B cell (primary cell): ENCODE measurements around the gene GATA6. TPM values are rescaled to one million over a fixed set of nuclear protein-coding genes. Genes with fewer than 3 reads are reported as not detected.

ENCODE experiments used
- ATAC-seq: fragments of 200-7000 bp; cut with Tn5 transposase; one replicate; pipeline ENCODE4 v1.10.0; 2021; ENCODE audit warnings: low read depth, mild to moderate bottlenecking, moderate number of reproducible peaks, moderate library complexity
- CTCF ChIA-PET: fragments of 350-600 bp; sonication (Branson Sonifier 250); formaldehyde crosslinking; loops from one replicate; lab custom pipeline; 2021; ENCODE audit warnings: antibody characterized with exemption, inconsistent platforms; lab: Charles Lee
- POLR2A ChIA-PET: fragments of 350-600 bp; sonication (Branson Sonifier 250); formaldehyde crosslinking; loops from one replicate; lab custom pipeline; 2021; ENCODE audit warnings: antibody characterized with exemption; lab: Charles Lee
- DNase-seq: peaks from one replicate; pipeline ENCODE4 v3.0.0; 2013
- H2AFZ ChIP-seq: 2 replicates; pipeline ENCODE4 v1.6.1; 2012; ENCODE audit warnings: mild to moderate bottlenecking, low read depth, low read length; ENCODE audit not compliant: insufficient read depth, poor library complexity, severe bottlenecking
- H3K27ac ChIP-seq, 2 donors: 1 replicate in 1 of 2; 2 replicates in 1 of 2; pipeline ENCODE4 v1.5.1; 2012 to 2013; ENCODE audit warnings: low read length in 2 of 2, mild to moderate bottlenecking in 2 of 2, moderate library complexity in 1 of 2
- H3K27me3 ChIP-seq, 4 experiments: fragments of 200-600 bp in 1 of 4; sonication (generic) in 1 of 4; replicated peaks in 1 of 4; 1 replicate in 2 of 4; 2 replicates in 2 of 4; pipeline versions ENCODE4 v1.6.1 to v1.7.0; 2013 to 2016; ENCODE audit warnings: low read length in 3 of 4, mild to moderate bottlenecking in 2 of 4, mixed read lengths in 1 of 4, moderate library complexity in 1 of 4; ENCODE audit not compliant: insufficient read depth in 4 of 4, control insufficient read depth in 3 of 4; ENCODE audit errors: control extremely low read depth in 1 of 4
- H3K36me3 ChIP-seq, 2 experiments: replicated peaks in 1 of 2; 1 replicate in 1 of 2; 2 replicates in 1 of 2; pipeline versions ENCODE4 v1.6.1 to v1.7.1; 2013; ENCODE audit warnings: low read length in 1 of 2; ENCODE audit not compliant: insufficient read depth in 2 of 2, control insufficient read depth in 1 of 2; ENCODE audit errors: control extremely low read depth in 1 of 2, extremely low read depth in 1 of 2
- H3K4me1 ChIP-seq, 2 donors: fragments of 200-600 bp in 1 of 2; sonication (generic) in 1 of 2; 1 replicate in 1 of 2; 2 replicates in 1 of 2; pipeline versions ENCODE4 v1.5.1 to v1.6.1; 2013 to 2017; ENCODE audit warnings: low read length in 2 of 2; ENCODE audit not compliant: control insufficient read depth in 2 of 2, insufficient read depth in 2 of 2
- H3K4me2 ChIP-seq: replicated peaks from 2 replicates; pipeline ENCODE3; 2012; ENCODE audit warnings: mild to moderate bottlenecking, low read depth, low read length; ENCODE audit not compliant: poor library complexity, severe bottlenecking
- H3K4me3 ChIP-seq, 5 experiments: fragments of 200-600 bp in 1 of 5; sonication (generic) in 1 of 5; 1 replicate in 3 of 5; 2 replicates in 2 of 5; pipeline versions ENCODE4 v1.5.1 to v1.7.0; 2011 to 2016; ENCODE audit warnings: low read length in 4 of 5, mild to moderate bottlenecking in 4 of 5, low read depth in 2 of 5, control low read depth in 1 of 5, moderate library complexity in 1 of 5; ENCODE audit not compliant: insufficient read depth in 1 of 5; ENCODE audit errors: control extremely low read depth in 1 of 5, extremely low read depth in 1 of 5
- H3K79me2 ChIP-seq: fragments of 200-600 bp; sonication (generic); one replicate; pipeline ENCODE4 v1.6.0; 2016; ENCODE audit warnings: low read length; ENCODE audit not compliant: control insufficient read depth, insufficient read depth
- H3K9ac ChIP-seq: fragments of 200-600 bp; sonication (generic); 2 replicates; pipeline ENCODE4 v1.6.1; 2017; ENCODE audit warnings: mild to moderate bottlenecking, low read length, moderate library complexity
- H3K9me3 ChIP-seq, 3 donors: one replicate each; pipeline versions ENCODE4 v1.6.1 to v1.7.1; 2013; ENCODE audit warnings: low read length in 2 of 3; ENCODE audit not compliant: control insufficient read depth in 2 of 3, insufficient read depth in 1 of 3; ENCODE audit errors: control extremely low read depth in 1 of 3
- H4K20me1 ChIP-seq: 2 replicates; pipeline ENCODE4 v1.6.0; 2012; ENCODE audit warnings: mild to moderate bottlenecking, low read length; ENCODE audit not compliant: insufficient read depth, control insufficient read depth, poor library complexity, severe bottlenecking
- H3K27ac Mint-ChIP-seq: one replicate; pipeline ENCODE4 v1.8.0; 2021; ENCODE audit warnings: mixed read lengths
- H3K27me3 Mint-ChIP-seq: one replicate; pipeline ENCODE4 v1.8.0; 2021; ENCODE audit warnings: mixed read lengths
- H3K4me1 Mint-ChIP-seq: one replicate; pipeline ENCODE4 v1.8.0; 2021; ENCODE audit warnings: mixed read lengths
- H3K4me3 Mint-ChIP-seq: one replicate; pipeline ENCODE4 v1.8.0; 2021; ENCODE audit warnings: mixed read lengths
- H3K9me3 Mint-ChIP-seq: one replicate; pipeline ENCODE4 v1.8.0; 2022; ENCODE audit warnings: mixed read lengths; ENCODE audit not compliant: insufficient read depth
- EZH2 ChIP-seq: IDR thresholded peaks from 2 replicates; pipeline ENCODE4 v1.6.1; 2012; ENCODE audit warnings: borderline replicate concordance, low read depth, mild to moderate bottlenecking, moderate library complexity, low read length; ENCODE audit not compliant: insufficient read depth, poor library complexity, severe bottlenecking
- WGBS: methylation state at CpG from one replicate; pipeline ENCODE4 v1.1.5; 2013; ENCODE audit warnings: missing lambda C conversion rate; ENCODE audit not compliant: insufficient coverage; 5-methylcytosine and 5-hydroxymethylcytosine counted together
- intact Hi-C: fragments of 100-400 bp; cut with micrococcal nuclease; formaldehyde crosslinking; loops from one replicate; pipeline ENCODE4 v1.10.0; 2022
- polyA plus RNA-seq: library from polyadenylated mRNA; depleted of rRNA; stranded (reverse); fragments of >200 nt; gene quantifications from 2 replicates; pipeline ENCODE4 v1.2.3, GENCODE V29; 2012
- total RNA-seq, 2 donors: library from RNA; stranded (reverse); fragments of 120-200 nt in 1 of 2; gene quantifications; 1 replicate in 1 of 2; 2 replicates in 1 of 2; pipeline versions ENCODE4 v1.2.3 to v1.2.4, GENCODE V29; 2013 to 2022
- TF ChIP-seq, protein P1 (sequence below): fragments of 200-600 bp; IDR thresholded peaks from one replicate; pipeline ENCODE4 v1.8.0; 2022; ENCODE audit warnings: antibody characterized with exemption, mild to moderate bottlenecking

The GATA6 gene
- total and polyA plus RNA-seq, 2 donors (not counting 1 experiment from before 2014, with no cell fraction given) = not detected

DNA sequence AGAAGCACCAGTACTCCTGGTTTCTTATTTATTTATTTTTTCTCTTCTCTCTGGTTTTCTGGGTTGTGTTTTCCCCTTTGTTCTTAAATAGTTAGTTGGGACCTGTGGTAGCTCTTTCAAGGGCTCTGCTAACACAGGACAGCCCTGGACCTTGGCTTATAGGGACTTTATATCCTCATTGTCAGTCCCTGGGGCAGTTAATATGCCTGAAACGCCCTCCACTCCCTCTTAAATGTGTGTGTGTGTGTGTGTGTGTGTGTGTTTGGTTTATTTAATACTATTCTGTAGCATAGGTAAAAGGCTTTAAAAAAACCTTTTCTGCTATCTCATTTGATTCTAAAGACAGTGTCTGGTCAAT, 54.6 kb downstream of the GATA6 start:
- H3K9ac ChIP-seq = no peak overlapping the region
- H3K9me3 ChIP-seq = peaks cover 0 to 4% (median 0%) of the 10 kb centered on the region in 3 donors
- intact Hi-C loops = no loop called here
- H3K36me3 ChIP-seq = no peaks in the 10 kb centered on the region
- no peak overlapping the region for H3K4me3 ChIP-seq
- no peaks in the 10 kb centered on the region for H3K79me2 ChIP-seq
- no peaks in the 10 kb centered on the region for H4K20me1 ChIP-seq
- H2AFZ ChIP-seq = no peak overlapping the region
- Mint-ChIP-seq H3K4me1 (no peaks in the 10 kb centered on the region), H3K4me3 (no peak overlapping the region), H3K27ac (no peak overlapping the region), H3K27me3 (peaks cover 3% of the 10 kb centered on the region), H3K9me3 (no peaks in the 10 kb centered on the region)
- no peaks in the 10 kb centered on the region for H3K4me1 ChIP-seq
- CTCF ChIA-PET = no interaction called here
- no peaks in the 10 kb centered on the region for H3K27me3 ChIP-seq
- POLR2A ChIA-PET = no interaction called here
- ATAC-seq (no peak), DNase-seq (no peak)
- TF ChIP-seq, protein P1, sequence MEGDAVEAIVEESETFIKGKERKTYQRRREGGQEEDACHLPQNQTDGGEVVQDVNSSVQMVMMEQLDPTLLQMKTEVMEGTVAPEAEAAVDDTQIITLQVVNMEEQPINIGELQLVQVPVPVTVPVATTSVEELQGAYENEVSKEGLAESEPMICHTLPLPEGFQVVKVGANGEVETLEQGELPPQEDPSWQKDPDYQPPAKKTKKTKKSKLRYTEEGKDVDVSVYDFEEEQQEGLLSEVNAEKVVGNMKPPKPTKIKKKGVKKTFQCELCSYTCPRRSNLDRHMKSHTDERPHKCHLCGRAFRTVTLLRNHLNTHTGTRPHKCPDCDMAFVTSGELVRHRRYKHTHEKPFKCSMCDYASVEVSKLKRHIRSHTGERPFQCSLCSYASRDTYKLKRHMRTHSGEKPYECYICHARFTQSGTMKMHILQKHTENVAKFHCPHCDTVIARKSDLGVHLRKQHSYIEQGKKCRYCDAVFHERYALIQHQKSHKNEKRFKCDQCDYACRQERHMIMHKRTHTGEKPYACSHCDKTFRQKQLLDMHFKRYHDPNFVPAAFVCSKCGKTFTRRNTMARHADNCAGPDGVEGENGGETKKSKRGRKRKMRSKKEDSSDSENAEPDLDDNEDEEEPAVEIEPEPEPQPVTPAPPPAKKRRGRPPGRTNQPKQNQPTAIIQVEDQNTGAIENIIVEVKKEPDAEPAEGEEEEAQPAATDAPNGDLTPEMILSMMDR = no peak
- TF ChIP-seq EZH2 = no peak
- H3K4me2 ChIP-seq = no peak overlapping the region
- no peak overlapping the region for H3K27ac ChIP-seq
- no CpG with 5 or more reads among the region's 1 CpG for WGBS

DNA sequence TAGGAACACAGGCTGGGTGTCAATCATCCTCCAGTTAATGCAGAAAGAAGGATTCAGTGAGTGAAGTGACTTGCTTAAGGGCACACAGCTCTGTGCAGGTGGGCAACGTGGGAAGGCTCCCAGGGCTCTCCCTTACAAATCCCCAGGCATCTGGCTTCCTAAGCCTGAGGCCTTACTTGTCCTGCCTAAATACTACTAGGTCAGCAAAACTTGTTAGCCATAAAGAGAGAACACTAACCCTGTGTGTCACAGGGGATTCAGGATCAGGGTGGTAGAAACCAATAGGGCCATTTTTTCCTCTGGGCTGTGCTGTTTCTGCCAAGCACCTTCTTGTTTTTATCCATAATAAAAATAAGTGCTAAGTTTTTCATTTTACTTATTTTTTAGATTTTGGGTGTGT, 55.0 kb downstream of the GATA6 start:
- intact Hi-C loops = no loop called here
- TF ChIP-seq, protein P1 = no peak
- TF ChIP-seq EZH2 = no peak
- Histone ChIP-seq H3K27ac (no peak overlapping the region), H4K20me1 (no peaks in the 10 kb centered on the region), H3K36me3 (no peaks in the 10 kb centered on the region), H3K79me2 (no peaks in the 10 kb centered on the region), H3K9ac (no peak overlapping the region), H3K4me1 (no peaks in the 10 kb centered on the region), H3K9me3 (peaks cover 0 to 4% (median 0%) of the 10 kb centered on the region in 3 donors), H3K4me3 (no peak overlapping the region), H3K4me2 (no peak overlapping the region), H3K27me3 (no peaks in the 10 kb centered on the region), H2AFZ (no peak overlapping the region)
- no peak overlapping the region for H3K27ac Mint-ChIP-seq
- H3K4me1 Mint-ChIP-seq = no peaks in the 10 kb centered on the region
- ATAC-seq = no peak
- peaks cover 6% of the 10 kb centered on the region for H3K27me3 Mint-ChIP-seq
- no peaks in the 10 kb centered on the region for H3K9me3 Mint-ChIP-seq
- ChIA-PET CTCF (no interaction called here), POLR2A (no interaction called here)
- 60% methylated on average over 1 of the region's 1 CpG for WGBS
- DNase-seq = no peak
- no peak overlapping the region for H3K4me3 Mint-ChIP-seq
